Vagina (tissue), 2 donors: Measurements from ENCODE around the gene CD8B2. TPM values are rescaled to one million over a fixed set of nuclear protein-coding genes. Genes with fewer than 3 reads are reported as not detected.

Experiments
- DNase-seq, 2 donors: peaks; one replicate each; pipeline ENCODE4 v3.0.0-alpha.2; 2017; ENCODE audit errors: extremely low spot score in 2 of 2
- H3K27ac ChIP-seq: fragments of 200-600 bp; sonication (generic); one replicate; pipeline ENCODE4 v1.5.1; 2019
- H3K27me3 ChIP-seq: fragments of 200-600 bp; sonication (generic); one replicate; pipeline ENCODE4 v1.5.1; 2019
- H3K36me3 ChIP-seq, 2 donors: fragments of 200-600 bp; sonication (generic); one replicate each; pipeline ENCODE4 v1.5.1; 2017 to 2019
- H3K4me1 ChIP-seq: fragments of 200-600 bp; sonication (generic); one replicate; pipeline ENCODE4 v1.5.1; 2019
- H3K4me3 ChIP-seq, 2 donors: fragments of 200-600 bp; sonication (generic); 1 replicate in 1 of 2; 2 replicates in 1 of 2; pipeline ENCODE4 v1.5.1; 2016 to 2019
- H3K9me3 ChIP-seq: fragments of 200-600 bp; sonication (generic); one replicate; pipeline ENCODE4 v1.5.1; 2019
- POLR2A ChIP-seq, 2 donors: fragments of 450-650 bp; IDR thresholded peaks; one replicate each; pipeline ENCODE4 v1.6.1; 2017; ENCODE audit warnings: antibody characterized with exemption in 2 of 2, mild to moderate bottlenecking in 2 of 2, moderate library complexity in 2 of 2
- POLR2AphosphoS5 ChIP-seq, 2 donors: sonication (generic); formaldehyde crosslinking; IDR thresholded peaks; one replicate each; pipeline ENCODE4 v1.9.0; 2017; ENCODE audit warnings: antibody characterized with exemption in 2 of 2, mild to moderate bottlenecking in 2 of 2, low read depth in 1 of 2; ENCODE audit not compliant: insufficient read depth in 1 of 2
- intact Hi-C: fragments of 100-400 bp; cut with DNase I; formaldehyde crosslinking; loops from one replicate; pipeline ENCODE4 v1.15.1; 2023
- total RNA-seq: library from RNA; depleted of rRNA; stranded (reverse); fragments of >200 nt; gene quantifications from one replicate; pipeline ENCODE4 v1.2.3, GENCODE V29; 2016
- TF ChIP-seq, protein P1 (sequence below), 3 experiments: fragments of 450-650 bp in 2 of 3; fragments of 200-600 bp in 1 of 3; sonication (generic) in 1 of 3; IDR thresholded peaks; one replicate each; pipeline ENCODE4 v1.5.1; 2017 to 2019; ENCODE audit warnings: antibody characterized with exemption in 3 of 3, mild to moderate bottlenecking in 2 of 3, moderate library complexity in 2 of 3

Gene CD8B2
- total RNA-seq, 1 donor from 2014 or later = 0.74 TPM

DNA sequence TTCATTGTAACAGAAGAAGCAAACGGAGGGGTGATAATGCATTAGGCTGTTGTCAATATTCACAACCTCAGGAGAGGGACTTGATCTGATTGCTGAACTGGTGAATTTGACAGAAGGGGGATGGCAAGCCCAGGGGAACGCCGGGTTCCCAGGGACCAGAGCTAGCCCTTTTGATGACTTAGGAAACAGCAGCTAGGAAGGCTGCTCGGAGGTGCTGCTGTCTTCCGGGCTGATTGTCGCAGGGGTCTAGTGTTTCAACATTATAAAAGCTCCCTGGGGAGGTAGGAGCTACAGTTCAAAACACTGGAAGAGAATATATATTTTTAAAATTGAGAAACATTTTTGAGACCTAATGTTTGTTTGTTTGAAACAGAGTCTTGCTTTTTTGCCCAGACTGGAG is 47.3 kb downstream of the CD8B2 start:
- H3K4me3 ChIP-seq = no peak overlapping the region
- DNase-seq = no peak
- no peaks in the 10 kb centered on the region for H3K4me1 ChIP-seq
- TF ChIP-seq, protein P1, sequence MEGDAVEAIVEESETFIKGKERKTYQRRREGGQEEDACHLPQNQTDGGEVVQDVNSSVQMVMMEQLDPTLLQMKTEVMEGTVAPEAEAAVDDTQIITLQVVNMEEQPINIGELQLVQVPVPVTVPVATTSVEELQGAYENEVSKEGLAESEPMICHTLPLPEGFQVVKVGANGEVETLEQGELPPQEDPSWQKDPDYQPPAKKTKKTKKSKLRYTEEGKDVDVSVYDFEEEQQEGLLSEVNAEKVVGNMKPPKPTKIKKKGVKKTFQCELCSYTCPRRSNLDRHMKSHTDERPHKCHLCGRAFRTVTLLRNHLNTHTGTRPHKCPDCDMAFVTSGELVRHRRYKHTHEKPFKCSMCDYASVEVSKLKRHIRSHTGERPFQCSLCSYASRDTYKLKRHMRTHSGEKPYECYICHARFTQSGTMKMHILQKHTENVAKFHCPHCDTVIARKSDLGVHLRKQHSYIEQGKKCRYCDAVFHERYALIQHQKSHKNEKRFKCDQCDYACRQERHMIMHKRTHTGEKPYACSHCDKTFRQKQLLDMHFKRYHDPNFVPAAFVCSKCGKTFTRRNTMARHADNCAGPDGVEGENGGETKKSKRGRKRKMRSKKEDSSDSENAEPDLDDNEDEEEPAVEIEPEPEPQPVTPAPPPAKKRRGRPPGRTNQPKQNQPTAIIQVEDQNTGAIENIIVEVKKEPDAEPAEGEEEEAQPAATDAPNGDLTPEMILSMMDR (IDR thresholded peaks at IDR 0.05) = no peak
- TF ChIP-seq POLR2AphosphoS5 (IDR thresholded peaks at IDR 0.05; ENCODE audit: insufficient read depth in 1 of 2, low read depth in 1 of 2) = no peak
- no peak for TF ChIP-seq POLR2A (IDR thresholded peaks at IDR 0.05)
- no peaks in the 10 kb centered on the region for H3K9me3 ChIP-seq
- no peaks in the 10 kb centered on the region for H3K27me3 ChIP-seq
- intact Hi-C loops = no loop called here
- no peak overlapping the region for H3K27ac ChIP-seq
- H3K36me3 ChIP-seq = no peaks in the 10 kb centered on the region

DNA sequence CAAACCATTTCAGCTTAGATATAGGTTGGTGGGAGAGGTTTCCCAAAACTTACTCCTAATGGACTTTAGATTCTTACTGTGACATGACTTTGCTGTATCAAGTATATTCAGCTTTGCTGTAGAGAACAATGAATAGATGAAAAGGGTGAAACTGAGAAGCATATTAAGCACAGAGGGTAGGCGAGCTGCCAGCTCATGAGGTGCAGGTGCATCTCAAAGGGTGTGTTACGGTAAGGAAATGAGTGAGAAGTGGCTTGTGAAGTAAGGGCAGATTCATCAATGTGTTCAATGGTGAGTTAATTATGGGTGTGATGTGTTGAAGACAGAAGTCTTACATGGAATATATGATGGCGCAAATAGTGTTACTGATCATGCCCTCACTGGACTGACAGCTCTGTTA is 49.3 kb downstream of the CD8B2 start:
- Histone ChIP-seq H3K27me3 (no peaks in the 10 kb centered on the region), H3K9me3 (no peaks in the 10 kb centered on the region), H3K4me1 (no peaks in the 10 kb centered on the region), H3K27ac (no peak overlapping the region), H3K36me3 (no peaks in the 10 kb centered on the region), H3K4me3 (no peak overlapping the region)
- intact Hi-C loops = no loop called here
- DNase-seq = no peak
- no peak for TF ChIP-seq POLR2A (IDR thresholded peaks at IDR 0.05)
- TF ChIP-seq, protein P1 (IDR thresholded peaks at IDR 0.05) = no peak
- no peak for TF ChIP-seq POLR2AphosphoS5 (IDR thresholded peaks at IDR 0.05; ENCODE audit: insufficient read depth in 1 of 2, low read depth in 1 of 2)

DNA sequence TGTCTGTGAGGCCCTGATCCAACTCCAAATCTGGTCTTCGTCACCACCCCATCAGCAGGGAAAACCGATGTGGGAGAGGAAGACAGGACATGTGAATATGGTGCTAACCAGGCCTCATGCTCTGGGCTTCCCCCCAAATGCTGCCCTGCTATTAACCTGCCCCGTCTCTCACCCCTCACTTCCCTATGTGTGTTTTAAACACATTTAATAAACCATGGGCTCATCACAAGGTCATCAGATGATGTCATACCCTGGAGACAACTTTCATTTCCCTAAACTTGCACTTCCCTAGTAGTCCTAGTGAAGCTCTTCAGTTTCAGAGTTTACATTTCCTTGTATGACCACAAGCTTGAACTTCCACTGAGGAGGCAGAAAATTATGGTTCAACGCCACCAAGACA is 49.9 kb downstream of the CD8B2 start:
- no peaks in the 10 kb centered on the region for H3K4me1 ChIP-seq
- intact Hi-C loops = no loop called here
- DNase-seq = no peak
- no peaks in the 10 kb centered on the region for H3K9me3 ChIP-seq
- H3K27me3 ChIP-seq = no peaks in the 10 kb centered on the region
- no peaks in the 10 kb centered on the region for H3K36me3 ChIP-seq
- H3K27ac ChIP-seq = no peak overlapping the region
- TF ChIP-seq POLR2A (IDR thresholded peaks at IDR 0.05) (no peak), POLR2AphosphoS5 (IDR thresholded peaks at IDR 0.05; ENCODE audit: insufficient read depth in 1 of 2, low read depth in 1 of 2) (no peak)
- TF ChIP-seq, protein P1 (IDR thresholded peaks at IDR 0.05) = no peak
- no peak overlapping the region for H3K4me3 ChIP-seq

DNA sequence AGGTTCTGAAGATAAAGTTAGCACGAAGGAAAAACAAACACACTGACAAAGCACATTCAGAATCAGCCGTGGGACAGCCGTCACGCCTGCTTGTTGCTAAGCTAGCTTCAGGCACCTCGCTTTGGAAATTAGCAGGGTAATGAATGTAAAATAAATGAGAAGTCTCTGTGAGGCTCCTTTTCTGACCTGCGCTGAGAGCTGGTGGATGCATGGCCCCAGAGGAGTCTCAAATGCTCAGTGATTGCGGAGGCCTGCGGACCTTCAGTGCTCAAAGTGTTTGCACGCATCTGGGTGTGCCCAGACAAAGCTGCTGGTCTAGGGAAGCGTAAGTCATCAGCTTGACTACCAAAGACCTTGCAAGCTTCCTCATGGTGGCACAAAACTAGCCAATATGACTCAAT is 50.6 kb downstream of the CD8B2 start:
- Histone ChIP-seq H3K9me3 (no peaks in the 10 kb centered on the region), H3K27ac (no peak overlapping the region), H3K4me1 (no peaks in the 10 kb centered on the region), H3K36me3 (no peaks in the 10 kb centered on the region), H3K4me3 (no peak overlapping the region), H3K27me3 (no peaks in the 10 kb centered on the region)
- DNase-seq = no peak
- intact Hi-C loops = no loop called here
- TF ChIP-seq POLR2AphosphoS5 (IDR thresholded peaks at IDR 0.05; ENCODE audit: insufficient read depth in 1 of 2, low read depth in 1 of 2) (no peak), POLR2A (IDR thresholded peaks at IDR 0.05) (no peak)
- TF ChIP-seq, protein P1 (IDR thresholded peaks at IDR 0.05) = no peak

DNA sequence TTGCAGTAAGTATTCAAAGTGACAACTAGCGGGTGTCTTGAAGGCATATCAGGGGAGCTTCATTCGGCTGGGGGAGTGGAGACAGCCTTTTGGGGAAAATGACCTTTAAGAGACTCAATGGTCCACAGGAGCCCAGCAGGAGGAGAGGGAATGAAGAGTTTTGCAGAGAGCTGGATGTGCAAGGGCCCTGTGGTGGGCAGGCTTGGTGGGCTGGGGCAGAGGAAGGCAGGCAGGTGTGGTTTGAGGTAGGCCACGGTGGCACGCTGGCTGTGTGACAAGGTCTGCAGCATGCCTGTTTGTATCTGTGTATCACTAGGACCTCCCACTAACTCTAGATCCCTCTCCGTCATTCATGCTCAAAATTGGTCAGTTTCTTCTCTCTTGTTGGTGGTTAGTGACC is 53.7 kb downstream of the CD8B2 start:
- no peaks in the 10 kb centered on the region for H3K27me3 ChIP-seq
- no peak overlapping the region for H3K27ac ChIP-seq
- TF ChIP-seq, protein P1 (IDR thresholded peaks at IDR 0.05) = no peak
- TF ChIP-seq POLR2AphosphoS5 (IDR thresholded peaks at IDR 0.05; ENCODE audit: insufficient read depth in 1 of 2, low read depth in 1 of 2) = no peak
- intact Hi-C loops = no loop called here
- no peak for DNase-seq
- H3K36me3 ChIP-seq = no peaks in the 10 kb centered on the region
- H3K4me3 ChIP-seq = no peak overlapping the region
- no peaks in the 10 kb centered on the region for H3K4me1 ChIP-seq
- H3K9me3 ChIP-seq = no peaks in the 10 kb centered on the region
